HG03439 (cell line): Measurements from ENCODE around the gene RNF11.
"Not testable (repeated sequence)": the region's sequence is repeated elsewhere in the genome, so short reads cannot be mapped to it uniquely, and the experiment has no call there.

Experiments
- ATAC-seq: cut with Tn5 transposase; IDR thresholded peaks from one replicate; pipeline ENCODE4 v1.9.1; 2021; ENCODE audit warnings: mild to moderate bottlenecking, moderate library complexity; ENCODE audit not compliant: unreplicated experiment

Gene RNF11

DNA sequence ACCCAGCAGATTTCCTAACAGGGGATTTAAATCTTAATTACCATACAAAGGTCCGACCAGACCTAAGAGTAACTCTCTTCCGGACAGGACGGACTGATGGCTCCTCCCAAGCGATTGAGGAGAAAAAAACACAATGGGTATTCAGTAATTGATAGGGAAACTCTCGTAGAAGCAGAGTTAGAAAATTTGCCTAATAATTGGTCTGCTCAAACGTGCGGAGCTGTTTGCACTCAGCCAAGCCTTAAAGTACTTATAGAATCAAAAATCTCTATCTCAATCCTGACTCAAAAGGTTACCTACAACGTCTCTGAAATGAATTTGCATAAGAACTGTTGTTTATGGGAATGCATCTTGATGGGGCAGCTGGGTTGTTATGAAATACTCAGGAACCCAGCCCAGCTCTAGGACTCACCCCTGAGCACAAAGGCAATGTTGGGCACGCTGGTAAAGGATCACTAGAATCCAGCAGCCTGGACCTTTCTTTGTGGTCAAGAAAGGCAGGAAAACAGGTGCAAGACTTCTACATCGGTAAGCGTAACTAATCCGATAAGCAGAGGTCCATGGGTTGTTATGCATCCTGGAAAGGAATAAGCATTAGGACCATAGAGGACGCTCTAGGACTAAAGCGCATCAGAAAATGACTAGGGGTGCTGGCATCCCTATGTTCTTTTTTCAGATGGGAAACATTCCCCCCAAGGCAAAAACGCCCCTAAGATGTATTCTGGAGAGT lies 8.7 kb upstream of the RNF11 start:
- not testable (repeated sequence) for ATAC-seq

GRCh38 chr1:51228471-51228870 lies 7.6 kb upstream of the RNF11 start:
- ATAC-seq, result not testable (repeated sequence)

GRCh38 chr1:51230501-51231078 lies 5.5 kb upstream of the RNF11 start:
- no peak for ATAC-seq

DNA sequence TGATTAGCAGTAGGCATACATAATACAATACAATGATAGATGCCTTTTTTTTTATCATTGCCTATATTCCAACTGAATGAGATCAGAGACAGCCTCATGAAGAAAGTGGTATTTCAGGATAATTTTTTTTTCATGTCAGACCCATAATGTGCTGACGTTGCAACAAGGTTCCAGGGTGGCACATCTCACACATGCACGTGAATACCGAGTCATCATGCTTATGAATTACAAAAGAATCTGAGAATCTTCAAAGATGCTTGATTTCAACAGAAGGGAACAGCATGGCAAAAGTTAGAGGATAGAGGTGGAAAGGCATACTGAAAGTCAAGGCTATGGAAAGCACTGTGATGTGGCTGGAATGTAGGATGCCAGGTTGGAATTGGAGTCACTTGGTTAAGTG lies 5.0 kb upstream of the RNF11 start:
- ATAC-seq, result no peak

- ATAC-seq, result no peak
Observed at GRCh38 chr1:51231896-51232295, 4.2 kb upstream of the RNF11 start.

DNA sequence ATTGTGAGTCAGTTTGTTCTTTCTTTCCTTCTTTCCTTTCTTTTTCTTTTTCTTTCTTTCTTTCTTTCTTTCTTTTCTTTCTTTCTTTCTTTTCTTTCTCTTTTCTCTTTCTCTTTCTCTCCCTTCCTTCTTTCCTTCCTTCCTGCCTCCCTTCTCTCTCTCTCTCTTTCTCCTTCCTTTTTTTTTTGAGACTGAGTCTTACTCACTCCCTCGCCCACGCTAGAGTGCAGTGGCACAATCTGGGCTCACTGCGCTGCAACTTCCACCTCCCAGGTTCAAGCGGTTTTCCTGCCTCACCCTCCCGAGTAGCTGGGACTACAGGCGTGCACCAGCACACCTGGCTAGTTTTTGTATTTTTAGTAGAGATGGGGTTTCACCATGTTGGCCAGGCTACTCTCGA lies 1.8 kb upstream of the RNF11 start:
- ATAC-seq, result not testable (repeated sequence)

DNA sequence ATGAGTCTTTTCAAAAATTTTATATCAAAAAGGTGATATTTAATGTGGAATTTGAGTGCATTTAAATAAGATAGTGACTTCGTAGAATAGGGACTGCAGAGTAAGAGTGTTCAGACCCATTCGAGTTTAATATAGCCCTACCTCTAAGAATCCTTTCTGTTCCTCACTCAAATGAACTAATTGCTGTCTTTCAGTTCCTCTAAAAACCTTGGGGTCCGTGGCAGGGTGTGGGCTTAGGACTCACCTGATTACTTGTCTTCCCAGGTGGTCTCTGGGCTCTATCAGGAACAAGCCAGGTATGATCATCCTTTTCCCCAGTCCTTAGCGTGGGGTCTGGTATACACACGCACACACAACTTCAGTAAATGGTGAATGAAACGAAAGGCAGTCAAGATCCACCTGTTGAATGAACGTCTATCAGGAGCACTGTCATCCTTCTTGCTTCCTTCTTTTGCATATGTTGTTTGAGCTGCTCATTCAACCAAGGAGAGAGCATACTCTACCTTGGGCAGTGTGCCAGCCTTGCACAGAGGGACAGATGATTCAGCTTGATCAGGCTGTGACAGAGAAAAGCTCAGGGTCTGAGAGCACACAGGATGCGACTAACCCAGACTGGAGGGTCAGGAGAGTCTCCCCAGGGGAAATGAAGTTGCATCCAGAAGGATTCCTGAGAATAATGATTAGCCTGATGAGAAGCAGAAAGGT lies 1.2 kb upstream of the RNF11 start:
- peak; percentile 56 for ATAC-seq

- ATAC-seq, result peak; percentile 17
Observed at GRCh38 chr1:51236531-51237350, 668 bp downstream of the RNF11 start.

DNA sequence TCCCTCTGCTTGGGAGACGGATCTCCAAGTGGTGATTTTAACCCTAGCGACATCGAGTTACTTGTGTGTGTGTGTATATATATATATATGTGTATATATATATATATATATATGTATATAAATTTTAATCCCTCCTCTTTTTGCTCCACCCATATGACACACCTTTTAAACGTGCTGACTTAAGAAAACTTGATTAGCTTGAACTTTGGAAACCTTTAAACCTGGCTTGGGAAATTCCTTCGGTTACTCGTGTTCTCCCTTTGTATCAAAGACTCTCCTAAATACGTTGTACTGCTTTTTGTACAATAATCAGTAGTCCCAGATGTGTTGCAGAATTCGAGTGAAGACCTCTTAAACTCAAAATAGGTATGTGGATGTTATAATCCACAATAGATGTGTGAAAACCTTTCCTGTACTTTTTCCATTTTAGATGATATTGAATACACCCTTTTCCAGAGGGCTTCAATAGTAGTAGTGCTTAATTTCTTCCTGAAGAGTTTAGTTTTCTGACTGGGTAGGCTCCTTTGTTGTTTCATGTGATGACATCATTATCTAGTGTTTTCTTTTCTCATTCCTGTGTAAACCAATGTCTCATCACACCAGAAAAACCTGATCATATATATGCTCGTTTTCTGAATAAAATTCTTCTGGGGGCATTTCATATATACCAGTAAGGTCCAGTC lies 1.4 kb downstream of the RNF11 start:
- ATAC-seq, result no peak

DNA sequence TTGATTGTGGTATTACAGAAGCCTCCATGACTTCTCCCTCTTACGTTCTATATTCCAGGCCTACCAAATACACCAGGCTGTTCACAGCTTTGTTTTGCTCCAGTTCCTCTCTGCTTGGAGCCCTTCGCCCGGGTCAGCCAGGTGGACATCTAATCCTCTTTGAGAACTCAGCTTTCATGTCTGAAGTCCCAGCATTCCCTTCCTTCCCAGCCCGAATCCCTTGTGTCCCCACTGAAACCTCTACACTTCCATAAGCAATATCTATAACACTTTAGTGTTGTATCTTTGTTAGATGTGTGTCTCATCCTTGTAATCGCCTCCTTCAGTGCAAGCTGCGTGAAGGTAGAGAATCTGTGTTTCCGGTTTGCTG lies 1.9 kb downstream of the RNF11 start:
- no peak for ATAC-seq

GRCh38 chr1:51240084-51240483 lies 4.0 kb downstream of the RNF11 start:
- no peak for ATAC-seq

DNA sequence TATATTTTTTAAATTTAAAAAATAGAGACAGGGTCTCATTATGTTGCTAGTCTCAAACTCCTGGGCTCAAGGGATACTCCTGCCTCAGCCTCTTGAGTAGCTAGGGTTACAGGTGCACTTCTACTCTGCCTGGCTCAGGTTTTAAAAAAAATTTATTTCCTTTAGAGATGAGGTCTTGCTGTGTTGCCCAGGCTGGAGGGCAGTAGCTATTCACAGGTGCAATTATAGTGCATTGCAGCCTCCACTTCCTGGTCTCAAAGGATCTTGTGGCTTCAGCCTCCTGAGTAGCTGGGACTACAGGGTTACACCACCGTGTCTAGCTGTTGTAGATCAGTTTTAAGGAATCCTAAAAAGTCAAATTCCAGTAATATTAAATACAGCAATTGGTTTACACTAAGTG lies 5.0 kb downstream of the RNF11 start:
- no peak for ATAC-seq

GRCh38 chr1:51242546-51242945 lies 6.5 kb downstream of the RNF11 start:
- no peak for ATAC-seq

- no peak for ATAC-seq
Observed at GRCh38 chr1:51247022-51247421, 10.9 kb downstream of the RNF11 start.

- ATAC-seq, result no peak
Observed at GRCh38 chr1:51247499-51247898, 11.4 kb downstream of the RNF11 start.

DNA sequence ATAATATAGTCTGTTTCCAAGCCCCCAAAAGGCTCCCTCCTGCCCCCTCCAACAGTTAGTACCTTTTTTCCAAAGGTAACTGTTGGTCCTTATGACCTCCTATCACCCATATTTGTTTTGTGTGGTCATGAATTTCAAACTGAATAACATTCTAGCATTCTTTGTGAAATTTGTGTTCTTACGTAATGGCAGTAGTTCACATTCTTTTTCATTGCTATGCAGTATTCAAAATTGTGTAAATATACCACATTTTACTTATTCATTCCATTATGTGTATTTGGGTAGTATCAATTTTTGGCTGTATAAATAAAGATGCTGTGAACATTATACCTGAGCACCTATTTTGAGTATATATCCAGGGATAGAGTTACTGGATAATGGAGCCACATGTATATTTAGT lies 13.4 kb downstream of the RNF11 start:
- no peak for ATAC-seq

- ATAC-seq, result not testable (repeated sequence)
Observed at GRCh38 chr1:51250729-51251128, 14.7 kb downstream of the RNF11 start.

GRCh38 chr1:51251165-51251564 lies 15.1 kb downstream of the RNF11 start:
- ATAC-seq, result not testable (repeated sequence)

DNA sequence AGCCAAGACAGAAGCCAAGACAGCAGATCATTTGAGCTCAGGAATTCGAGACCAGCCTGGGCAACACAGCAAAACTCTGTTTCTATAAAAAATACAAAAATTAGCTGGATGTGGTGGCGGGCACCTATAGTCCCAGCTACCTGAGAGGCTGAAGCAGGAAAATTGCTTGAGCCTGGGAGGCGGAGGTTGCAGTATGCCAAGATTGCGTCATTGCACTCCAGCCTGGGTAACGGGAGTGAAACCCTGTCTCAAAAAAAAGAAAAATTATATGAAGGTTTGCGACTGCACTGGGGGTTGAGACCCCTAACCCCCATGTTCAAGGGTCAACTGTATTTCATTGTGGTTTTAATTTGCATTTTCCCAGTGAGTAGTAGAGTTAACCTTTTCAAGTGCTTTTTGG lies 16.3 kb downstream of the RNF11 start:
- no peak for ATAC-seq

- ATAC-seq, result no peak
Observed at GRCh38 chr1:51253691-51254090, 17.6 kb downstream of the RNF11 start.

DNA sequence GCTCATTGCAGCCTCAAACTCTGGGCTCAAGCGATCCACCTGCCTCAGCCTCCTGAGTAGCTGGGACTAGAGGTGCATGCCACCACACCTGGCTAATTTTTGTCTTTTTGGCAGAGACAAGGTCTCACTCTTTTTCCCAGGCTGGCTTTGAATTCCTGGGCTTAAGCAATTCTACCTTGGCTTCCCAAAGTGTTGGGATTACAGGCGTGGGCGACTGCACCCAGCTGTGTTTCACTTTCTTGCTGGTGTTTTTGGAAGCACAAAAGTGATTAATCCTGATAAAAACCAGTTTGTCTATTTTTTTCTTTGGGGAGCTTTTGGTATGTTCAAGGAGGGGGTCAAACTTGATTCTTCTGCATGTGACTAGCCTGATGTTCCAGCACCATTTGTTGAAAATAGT lies 19.3 kb downstream of the RNF11 start:
- no peak for ATAC-seq
